IPS-15b (cell line): ENCODE measurements around the gene KIAA1217.

ENCODE experiments used
- H3K27me3 ChIP-seq: one replicate; pipeline ENCODE4 v1.6.1; 2013; ENCODE audit warnings: low read length; ENCODE audit not compliant: control insufficient read depth, insufficient read depth
- H3K36me3 ChIP-seq: one replicate; pipeline ENCODE4 v1.6.1; 2013; ENCODE audit warnings: low read length; ENCODE audit not compliant: control insufficient read depth, insufficient read depth
- H3K4me1 ChIP-seq: one replicate; pipeline ENCODE4 v1.6.1; 2013; ENCODE audit warnings: mild to moderate bottlenecking, low read length; ENCODE audit not compliant: control insufficient read depth, insufficient read depth
- H3K4me3 ChIP-seq: one replicate; pipeline ENCODE4 v1.5.1; 2013; ENCODE audit warnings: low read depth, low read length
- H3K9ac ChIP-seq: one replicate; pipeline ENCODE4 v1.6.1; 2013; ENCODE audit warnings: low read depth, mild to moderate bottlenecking, low read length
- H3K9me3 ChIP-seq: one replicate; pipeline ENCODE4 v1.6.1; 2013; ENCODE audit warnings: mild to moderate bottlenecking, low read length; ENCODE audit not compliant: control insufficient read depth, insufficient read depth

The KIAA1217 gene

GRCh38 chr10:24545585-24545984 lies 336.6 kb downstream of the KIAA1217 start:
- Histone ChIP-seq H3K4me3 (no peak overlapping the region), H3K9me3 (no peaks in the 10 kb centered on the region), H3K27me3 (no peaks in the 10 kb centered on the region), H3K9ac (no peak overlapping the region), H3K36me3 (no peaks in the 10 kb centered on the region), H3K4me1 (no peaks in the 10 kb centered on the region)

- H3K36me3 ChIP-seq, result no peaks in the 10 kb centered on the region
- H3K9me3 ChIP-seq, result no peaks in the 10 kb centered on the region
- H3K4me3 ChIP-seq, result no peak overlapping the region
- H3K4me1 ChIP-seq, result peaks cover 16% of the 10 kb centered on the region
- H3K9ac ChIP-seq, result no peak overlapping the region
- H3K27me3 ChIP-seq, result no peaks in the 10 kb centered on the region
Observed at GRCh38 chr10:24550680-24551079, 341.7 kb downstream of the KIAA1217 start.

- H3K9me3 ChIP-seq, result no peaks in the 10 kb centered on the region
Observed at GRCh38 chr10:24551161-24551560, 342.2 kb downstream of the KIAA1217 start.

GRCh38 chr10:24552346-24553016 lies 343.5 kb downstream of the KIAA1217 start:
- Histone ChIP-seq H3K4me1 (peaks cover 16% of the 10 kb centered on the region), H3K27me3 (peaks cover 2% of the 10 kb centered on the region), H3K4me3 (no peak overlapping the region), H3K9me3 (no peaks in the 10 kb centered on the region), H3K36me3 (no peaks in the 10 kb centered on the region), H3K9ac (no peak overlapping the region)

More at GRCh38 chr10:24551161-24551560, 342.2 kb downstream of the KIAA1217 start:
- Histone ChIP-seq H3K27me3 (no peaks in the 10 kb centered on the region), H3K4me3 (no peak overlapping the region), H3K36me3 (no peaks in the 10 kb centered on the region), H3K9ac (no peak overlapping the region), H3K4me1 (peaks cover 16% of the 10 kb centered on the region)

GRCh38 chr10:24553051-24553612 lies 344.2 kb downstream of the KIAA1217 start:
- H3K9me3 ChIP-seq, result no peaks in the 10 kb centered on the region
- H3K27me3 ChIP-seq, result peaks cover 2% of the 10 kb centered on the region
- H3K9ac ChIP-seq, result no peak overlapping the region
- no peak overlapping the region for H3K4me3 ChIP-seq
- peaks cover 16% of the 10 kb centered on the region for H3K4me1 ChIP-seq
- H3K36me3 ChIP-seq, result no peaks in the 10 kb centered on the region

GRCh38 chr10:24554036-24554435 lies 345.1 kb downstream of the KIAA1217 start:
- H3K4me1 ChIP-seq, result peaks cover 16% of the 10 kb centered on the region
- H3K27me3 ChIP-seq, result peaks cover 2% of the 10 kb centered on the region
- no peak overlapping the region for H3K9ac ChIP-seq
- no peaks in the 10 kb centered on the region for H3K9me3 ChIP-seq
- H3K36me3 ChIP-seq, result no peaks in the 10 kb centered on the region
- no peak overlapping the region for H3K4me3 ChIP-seq

GRCh38 chr10:24556126-24556749 lies 347.3 kb downstream of the KIAA1217 start:
- Histone ChIP-seq H3K9ac (no peak overlapping the region), H3K4me3 (no peak overlapping the region), H3K9me3 (no peaks in the 10 kb centered on the region), H3K27me3 (peaks cover 2% of the 10 kb centered on the region), H3K4me1 (peaks cover 15% of the 10 kb centered on the region), H3K36me3 (no peaks in the 10 kb centered on the region)

GRCh38 chr10:24556750-24557742 lies 348.1 kb downstream of the KIAA1217 start:
- Histone ChIP-seq H3K9ac (no peak overlapping the region), H3K4me3 (no peak overlapping the region), H3K27me3 (peaks cover 2% of the 10 kb centered on the region), H3K4me1 (peaks cover 7% of the 10 kb centered on the region), H3K9me3 (no peaks in the 10 kb centered on the region), H3K36me3 (no peaks in the 10 kb centered on the region)

GRCh38 chr10:24561453-24561852 lies 352.5 kb downstream of the KIAA1217 start:
- no peak overlapping the region for H3K9ac ChIP-seq
- no peaks in the 10 kb centered on the region for H3K4me1 ChIP-seq
- no peaks in the 10 kb centered on the region for H3K36me3 ChIP-seq
- H3K27me3 ChIP-seq, result peaks cover under 1% of the 10 kb centered on the region
- no peak overlapping the region for H3K4me3 ChIP-seq
- H3K9me3 ChIP-seq, result no peaks in the 10 kb centered on the region

- no peak overlapping the region for H3K9ac ChIP-seq
- no peak overlapping the region for H3K4me3 ChIP-seq
- no peaks in the 10 kb centered on the region for H3K36me3 ChIP-seq
- H3K9me3 ChIP-seq, result no peaks in the 10 kb centered on the region
- no peaks in the 10 kb centered on the region for H3K4me1 ChIP-seq
- H3K27me3 ChIP-seq, result no peaks in the 10 kb centered on the region
Observed at GRCh38 chr10:24568042-24568441, 359.1 kb downstream of the KIAA1217 start.

- Histone ChIP-seq H3K27me3 (no peaks in the 10 kb centered on the region), H3K4me3 (no peak overlapping the region), H3K4me1 (no peaks in the 10 kb centered on the region), H3K9ac (no peak overlapping the region), H3K9me3 (no peaks in the 10 kb centered on the region), H3K36me3 (no peaks in the 10 kb centered on the region)
Observed at GRCh38 chr10:24569330-24569796, 360.4 kb downstream of the KIAA1217 start.
